GM18951 (cell line): Measurements from ENCODE around the gene FEV.

Experiments
- POLR2A ChIP-seq: IDR thresholded peaks from 4 replicates; pipeline ENCODE4 v1.6.1; 2011; ENCODE audit warnings: mild to moderate bottlenecking; ENCODE audit not compliant: insufficient read length, insufficient read depth; ENCODE audit errors: extremely low read depth
- in situ Hi-C: fragments of 300-500 bp; cut with MboI; formaldehyde crosslinking; loops from one replicate; pipeline ENCODE4 v1.12.0; 2022; ENCODE audit warnings: low sequenced_read_pairs, mixed read lengths, inconsistent platforms; ENCODE audit not compliant: unreplicated experiment

FEV gene

DNA sequence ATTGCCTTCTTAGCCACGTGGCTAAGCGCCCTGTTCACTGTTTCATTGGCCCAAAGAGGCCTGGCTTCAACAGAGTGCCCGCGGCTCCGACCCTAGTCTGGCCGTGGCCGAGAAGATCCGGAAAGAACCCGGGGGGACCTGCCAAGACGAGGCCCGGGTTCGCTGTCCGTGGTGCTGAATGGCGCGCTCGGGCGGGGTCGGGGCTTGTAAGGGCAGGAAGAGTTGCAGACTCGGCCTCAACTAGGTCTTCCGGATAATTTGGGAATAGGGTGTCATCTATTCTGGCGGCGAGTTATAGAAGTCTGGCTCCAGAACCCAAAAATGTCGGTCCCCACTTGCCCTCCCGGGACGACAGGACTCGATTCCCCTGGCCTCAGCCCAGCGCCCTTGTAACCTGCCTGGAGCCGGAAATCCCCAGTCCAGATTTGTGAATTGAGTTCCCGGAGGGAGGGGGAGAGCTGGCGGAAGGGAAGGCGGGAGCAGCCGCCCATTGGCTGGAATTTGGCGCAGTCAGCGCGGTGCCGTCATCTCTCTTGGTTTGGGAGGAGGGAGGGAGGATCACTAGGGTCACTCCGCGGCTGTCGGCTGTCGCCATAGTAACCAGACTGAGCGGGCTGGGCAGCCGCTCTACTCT, 22.0 kb downstream of the FEV start:
- no peak for TF ChIP-seq POLR2A
- in situ Hi-C loops: no loop called here

DNA sequence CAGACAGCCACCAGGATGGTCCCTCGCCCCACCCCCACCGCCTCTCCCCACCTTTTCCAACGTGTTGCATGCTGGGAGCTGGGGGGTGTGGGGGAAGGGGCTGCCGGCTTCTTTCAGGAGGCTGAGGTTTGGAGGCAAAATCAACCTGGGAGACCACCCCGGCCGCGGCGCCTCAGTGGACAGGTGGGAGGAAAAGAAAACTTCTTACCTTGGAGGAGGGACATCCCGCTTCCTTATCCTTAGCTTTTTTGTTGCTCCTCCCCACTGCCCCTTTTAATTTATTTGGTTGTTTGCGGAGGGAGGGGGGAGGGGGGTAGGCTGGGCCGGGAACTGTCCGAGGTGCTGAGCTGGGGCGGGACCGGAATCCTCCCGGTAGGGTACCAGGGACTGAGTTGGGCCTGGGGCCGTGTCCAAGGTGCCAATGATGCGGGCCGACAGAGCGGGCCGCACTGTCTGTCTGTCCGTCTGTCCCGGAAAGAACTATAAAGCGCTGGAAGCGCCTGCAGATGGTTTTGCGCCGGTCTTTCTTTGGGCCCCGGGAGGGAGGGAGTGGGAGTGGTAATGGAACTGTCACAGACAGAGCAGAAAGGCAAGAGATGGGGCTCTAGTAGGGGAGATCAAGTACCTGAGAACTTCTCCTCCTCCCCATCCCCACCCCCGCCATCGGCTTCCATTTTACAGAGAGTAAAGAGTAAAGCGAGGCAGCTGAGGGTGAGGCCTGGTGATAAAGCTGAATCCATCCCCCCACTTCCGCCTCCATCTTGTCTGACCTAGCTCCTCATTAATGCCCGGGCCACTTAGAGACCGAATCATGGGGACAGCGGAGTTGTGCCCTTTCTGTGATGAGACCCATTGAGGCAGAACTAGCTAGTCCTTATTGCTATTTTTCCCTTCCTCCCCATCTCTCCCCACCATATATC, 23.1 kb downstream of the FEV start:
- in situ Hi-C loops: no loop called here
- TF ChIP-seq POLR2A: no peak

DNA sequence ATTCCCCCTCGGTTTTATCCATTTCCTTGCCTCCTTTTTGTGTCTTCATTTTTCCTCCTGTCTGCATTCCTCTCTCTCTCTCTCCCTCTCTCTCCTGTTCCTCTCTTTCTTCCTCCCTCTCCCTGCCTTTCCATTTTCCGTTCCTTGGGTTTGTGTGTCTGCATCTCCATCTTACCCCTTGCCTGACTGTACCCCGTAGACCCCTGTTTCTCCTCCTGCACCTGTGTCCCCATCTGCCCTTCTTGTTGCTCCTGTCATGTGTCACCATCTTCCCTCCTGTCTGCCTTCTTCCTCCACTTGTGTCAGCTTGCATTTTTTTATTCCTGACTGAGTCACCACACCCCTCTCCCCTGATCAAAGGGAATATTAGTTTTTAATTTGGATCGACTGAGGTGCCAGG, 23.8 kb downstream of the FEV start:
- no peak for TF ChIP-seq POLR2A
- in situ Hi-C loops: no loop called here

DNA sequence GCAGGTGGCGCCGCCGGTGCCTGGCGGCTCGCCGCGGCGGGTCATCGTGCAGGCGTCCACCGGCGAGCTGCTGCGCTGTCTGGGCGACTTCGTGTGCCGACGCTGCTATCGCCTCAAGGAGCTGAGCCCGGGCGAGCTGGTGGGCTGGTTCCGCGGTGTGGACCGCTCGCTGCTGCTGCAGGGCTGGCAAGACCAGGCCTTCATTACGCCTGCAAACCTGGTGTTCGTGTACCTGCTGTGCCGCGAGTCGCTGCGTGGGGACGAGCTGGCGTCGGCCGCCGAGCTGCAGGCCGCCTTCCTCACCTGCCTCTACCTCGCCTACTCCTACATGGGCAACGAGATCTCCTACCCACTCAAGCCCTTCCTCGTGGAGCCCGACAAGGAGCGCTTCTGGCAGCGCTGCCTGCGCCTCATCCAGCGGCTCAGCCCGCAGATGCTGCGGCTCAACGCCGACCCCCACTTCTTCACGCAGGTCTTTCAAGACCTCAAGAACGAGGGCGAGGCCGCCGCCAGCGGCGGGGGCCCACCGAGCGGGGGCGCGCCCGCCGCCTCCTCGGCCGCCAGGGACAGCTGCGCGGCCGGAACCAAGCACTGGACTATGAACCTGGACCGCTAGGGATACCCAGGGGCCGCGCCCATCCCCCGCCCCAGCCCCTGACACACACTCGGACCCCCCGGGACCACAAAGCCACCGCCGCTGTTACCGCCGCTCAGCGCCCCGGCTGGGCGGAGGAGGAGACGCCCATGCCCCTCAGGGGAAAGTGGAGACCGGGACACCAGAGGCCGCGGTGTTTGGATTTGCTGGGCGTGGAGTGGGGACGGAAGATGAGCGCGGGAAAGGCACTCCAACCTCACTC, 24.4 kb downstream of the FEV start:
- TF ChIP-seq POLR2A: no peak
- in situ Hi-C loops: no loop called here

DNA sequence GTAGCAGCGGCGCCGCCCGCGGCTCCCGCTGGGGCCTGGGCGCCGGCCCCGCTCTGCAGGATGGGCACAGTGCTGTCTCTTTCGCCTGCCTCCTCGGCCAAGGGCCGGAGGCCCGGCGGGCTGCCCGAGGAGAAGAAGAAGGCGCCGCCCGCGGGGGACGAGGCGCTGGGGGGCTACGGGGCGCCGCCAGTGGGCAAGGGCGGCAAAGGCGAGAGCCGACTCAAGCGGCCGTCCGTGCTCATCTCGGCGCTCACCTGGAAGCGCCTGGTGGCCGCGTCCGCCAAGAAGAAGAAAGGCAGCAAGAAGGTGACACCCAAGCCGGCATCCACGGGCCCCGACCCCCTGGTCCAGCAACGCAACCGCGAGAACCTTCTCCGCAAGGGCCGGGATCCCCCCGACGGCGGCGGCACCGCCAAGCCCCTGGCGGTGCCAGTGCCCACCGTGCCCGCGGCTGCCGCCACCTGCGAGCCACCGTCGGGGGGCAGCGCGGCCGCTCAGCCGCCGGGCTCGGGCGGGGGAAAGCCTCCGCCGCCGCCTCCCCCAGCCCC, 25.1 kb downstream of the FEV start:
- in situ Hi-C loops: no loop called here
- TF ChIP-seq POLR2A: no peak

DNA sequence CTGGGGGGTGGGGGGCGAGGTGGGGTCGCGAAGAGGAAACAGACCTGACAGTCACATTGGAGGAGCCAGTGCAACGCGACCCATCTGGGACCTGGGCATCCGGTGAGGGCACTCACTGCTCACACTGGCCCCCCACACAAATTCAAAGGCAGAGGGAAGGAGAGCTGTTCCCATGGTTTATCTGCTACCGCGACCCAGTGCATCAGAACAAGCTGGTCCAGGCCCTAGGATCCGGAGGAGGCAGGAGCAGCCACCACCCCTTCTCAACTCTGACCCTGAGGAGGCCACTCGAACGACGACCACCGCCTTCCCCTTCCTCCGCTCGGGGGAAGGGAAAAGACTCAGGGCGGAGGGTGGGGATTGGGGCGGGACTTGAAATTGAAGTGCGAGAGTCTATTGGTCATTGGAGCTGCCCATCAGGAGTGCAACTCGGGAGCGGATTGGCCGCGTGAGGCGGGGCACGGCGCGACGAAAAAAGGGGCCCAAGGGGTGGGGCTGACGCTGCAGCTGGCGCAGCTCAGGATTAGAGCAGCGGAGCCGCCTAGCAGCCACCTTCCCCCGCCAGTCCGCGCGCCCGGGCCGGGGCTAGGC, 25.7 kb downstream of the FEV start, which contains the start of gene CDK5R2:
TSS of gene CDK5R2 (plus strand) at position 526 of the 591 bp plus-strand sequence. CDS start 155 bp downstream, outside the sequence.
- in situ Hi-C loops: no loop called here
- no peak for TF ChIP-seq POLR2A

DNA sequence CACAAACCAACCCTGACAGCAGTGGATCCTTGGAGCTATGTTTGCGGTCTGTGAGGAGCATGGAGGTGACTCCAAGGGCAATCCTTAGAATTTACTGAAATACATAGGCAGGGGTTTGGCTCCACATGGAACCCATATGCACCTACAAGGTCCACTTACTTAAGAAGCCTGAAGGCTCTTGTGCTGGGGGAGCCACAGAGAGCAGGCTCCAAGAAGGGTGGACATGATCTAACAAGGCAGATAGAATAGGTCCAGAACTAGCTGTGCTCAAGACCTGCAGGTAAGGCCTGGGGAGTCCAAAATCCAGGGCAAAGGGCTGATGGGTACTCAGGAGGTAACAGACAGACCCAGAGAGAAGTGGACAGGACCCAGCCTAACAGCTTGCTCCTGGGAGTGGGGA, 26.7 kb downstream of the FEV start:
- TF ChIP-seq POLR2A: no peak
- in situ Hi-C loops: no loop called here

DNA sequence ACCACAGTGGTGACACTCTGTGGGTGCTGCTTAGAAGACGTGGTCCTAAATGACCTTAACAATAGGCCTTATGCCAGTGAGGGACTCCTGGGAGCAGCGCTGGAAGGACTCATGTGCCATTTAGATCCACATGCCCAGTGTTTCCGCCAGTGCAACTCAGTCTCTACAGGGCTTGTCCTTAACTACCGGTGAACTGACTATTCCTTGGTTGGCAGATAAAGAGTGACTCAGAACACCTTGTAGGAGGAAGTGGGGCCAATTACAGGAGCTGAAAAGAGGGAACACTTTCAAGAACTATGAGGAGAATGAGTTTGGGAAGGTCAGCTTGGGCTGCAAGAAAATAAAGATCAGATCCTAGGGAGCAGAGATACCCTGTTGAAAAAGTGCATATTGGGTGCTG, 27.3 kb downstream of the FEV start:
- in situ Hi-C loops: no loop called here
- TF ChIP-seq POLR2A: no peak

DNA sequence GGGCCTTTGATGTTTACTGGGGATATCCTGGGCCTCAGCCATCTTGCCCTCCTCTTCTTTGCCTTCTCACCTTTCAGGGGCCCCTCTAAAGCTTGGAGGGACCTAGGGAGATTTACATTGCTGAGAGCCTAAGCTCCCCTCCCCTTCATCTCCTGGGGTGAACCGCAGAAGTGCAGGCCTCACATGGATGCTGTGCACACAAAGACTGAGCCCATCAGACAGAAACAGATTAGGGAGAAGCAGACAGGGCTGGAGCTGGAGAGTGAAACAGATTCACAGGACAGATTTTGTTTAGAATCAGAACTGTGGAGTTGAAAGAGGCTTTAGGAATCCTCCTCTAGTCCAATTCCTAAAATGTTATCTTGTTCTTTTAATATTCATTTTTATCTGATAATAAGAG, 28.9 kb downstream of the FEV start:
- TF ChIP-seq POLR2A: no peak
- in situ Hi-C loops: no loop called here

DNA sequence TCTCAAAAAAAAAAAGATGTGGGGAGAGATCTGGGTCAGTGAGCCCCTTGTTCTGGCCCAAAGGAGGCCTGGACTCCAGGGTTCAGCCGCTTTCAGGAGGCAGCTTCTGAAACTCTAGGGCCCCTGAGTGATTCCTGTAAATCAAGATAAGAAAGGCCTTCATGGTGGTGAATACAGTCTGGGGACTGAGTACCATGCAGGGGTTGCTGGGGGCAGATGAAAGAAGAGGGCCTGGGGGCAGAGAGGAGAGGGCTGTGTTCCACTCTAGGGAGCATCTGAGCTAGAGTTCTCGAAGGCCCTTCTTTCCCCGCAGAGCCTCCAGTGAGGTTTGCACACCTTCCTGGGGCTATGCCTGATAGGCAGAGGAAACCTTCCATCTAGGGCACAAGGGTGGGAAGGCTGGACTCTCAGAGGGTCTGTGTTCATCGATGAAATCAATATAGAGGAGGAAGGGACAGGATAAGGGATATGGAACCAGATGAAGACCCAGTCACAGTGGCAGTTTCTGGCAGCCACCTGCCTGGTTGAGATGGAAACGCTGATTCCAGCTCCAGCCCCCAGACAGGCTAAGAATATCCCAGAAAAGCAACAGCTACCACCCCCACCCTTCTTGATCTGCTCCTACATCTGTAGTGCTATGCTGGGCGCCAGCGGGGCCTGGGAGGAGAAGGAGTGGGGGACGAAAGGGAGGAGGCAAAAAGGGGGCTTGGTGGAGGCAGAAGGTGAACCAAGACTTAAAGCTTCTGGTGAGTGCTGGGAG, 30.3 kb downstream of the FEV start:
- in situ Hi-C loops: no loop called here

DNA sequence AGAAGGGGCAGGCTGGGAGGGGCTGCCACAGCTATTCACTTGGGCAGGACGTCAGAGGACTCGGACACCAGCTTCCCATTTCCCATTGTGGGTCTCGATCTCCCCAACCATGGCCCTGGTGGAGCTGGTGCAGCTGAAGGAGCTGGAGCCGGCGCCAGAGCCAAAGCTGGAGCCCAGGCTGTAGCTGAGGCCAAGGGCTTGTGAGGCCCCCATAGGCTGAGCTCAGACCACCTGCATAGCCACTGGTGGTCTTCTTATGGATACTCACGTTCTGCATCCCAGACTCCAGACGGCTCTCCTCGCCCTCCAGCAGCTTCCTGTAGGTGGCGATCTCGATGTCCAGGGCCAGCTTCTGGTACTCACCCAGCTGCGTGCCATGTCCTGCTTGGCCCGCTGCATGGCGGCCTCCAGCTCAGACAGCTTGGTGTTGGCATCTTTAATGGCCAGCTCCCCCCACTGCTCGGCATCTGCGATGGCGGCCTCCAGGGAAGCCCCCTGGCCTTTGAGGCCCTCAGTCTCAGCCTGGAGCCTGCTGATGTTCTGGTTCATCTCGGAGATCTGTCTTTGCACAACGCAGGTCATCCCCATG, 31.5 kb downstream of the FEV start:
- TF ChIP-seq POLR2A: no peak
- in situ Hi-C loops: no loop called here

More for the DNA sequence above, 30.3 kb downstream of the FEV start:
- no peak for TF ChIP-seq POLR2A

DNA sequence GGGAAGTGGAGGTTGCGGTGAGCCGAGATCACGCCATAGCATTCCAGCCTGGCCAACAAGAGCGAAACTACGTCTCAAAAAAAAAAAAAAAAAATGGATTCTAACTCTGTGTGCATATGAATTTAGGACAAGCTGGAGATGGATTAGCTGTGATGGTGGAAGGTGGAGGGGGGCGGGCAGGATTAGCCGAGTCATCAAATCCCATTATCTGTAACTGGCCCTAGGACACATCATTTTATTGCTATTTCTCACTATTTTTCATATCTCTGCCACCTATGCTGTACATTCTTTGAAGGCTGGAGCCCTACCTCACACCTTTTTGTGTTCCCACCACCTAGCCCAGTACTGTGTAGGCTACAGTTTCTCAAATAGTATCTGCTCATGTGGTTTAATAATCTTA, 32.8 kb downstream of the FEV start:
- no peak for TF ChIP-seq POLR2A
- in situ Hi-C loops: no loop called here

DNA sequence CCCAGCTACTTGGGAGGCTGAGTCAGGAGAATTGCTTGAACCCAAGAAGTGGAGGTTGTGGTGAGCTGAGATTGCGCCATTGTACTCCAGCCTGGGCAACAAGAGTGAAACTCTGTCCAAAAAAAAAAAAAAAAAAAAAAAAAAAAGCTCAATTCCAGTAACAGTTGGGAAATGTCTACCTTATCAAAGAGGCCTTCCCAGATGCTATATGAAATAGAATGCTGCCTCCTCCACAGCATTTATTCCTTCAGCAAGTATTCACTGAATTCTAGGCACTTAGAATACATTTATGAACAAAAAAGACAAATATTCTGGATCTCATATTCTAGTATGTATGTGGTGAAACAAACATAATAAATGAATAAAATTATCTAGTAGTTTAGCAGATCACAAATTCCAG, 38.4 kb downstream of the FEV start:
- no peak for TF ChIP-seq POLR2A
- in situ Hi-C loops: no loop called here
